ENCODE results near the gene EVA1A.

Gene EVA1A

GRCh38 chr2:75557474-75558133 lies 3.1 kb downstream of the EVA1A start:
- no peak for TF ChIP-seq CTCF (conservative IDR thresholded peaks at IDR 0.05; ENCODE audit: low read length)
- DNase-seq (ENCODE audit: low read depth): no peak
- H3K4me3 ChIP-seq (ENCODE audit: low read length): no peak overlapping the region

GRCh38 chr2:75556679-75557366 lies 3.9 kb downstream of the EVA1A start:
- no peak for DNase-seq (ENCODE audit: low read depth)
- no peak for TF ChIP-seq CTCF (conservative IDR thresholded peaks at IDR 0.05; ENCODE audit: low read length)
- H3K4me3 ChIP-seq (ENCODE audit: low read length): no peak overlapping the region

- no peak for DNase-seq (ENCODE audit: low read depth)
- no peak overlapping the region for H3K4me3 ChIP-seq (ENCODE audit: low read length)
- no peak for TF ChIP-seq CTCF (conservative IDR thresholded peaks at IDR 0.05; ENCODE audit: low read length)
Observed at GRCh38 chr2:75555701-75556100, 5.0 kb downstream of the EVA1A start.

GRCh38 chr2:75553935-75554531 lies 6.7 kb downstream of the EVA1A start:
- TF ChIP-seq CTCF (conservative IDR thresholded peaks at IDR 0.05; ENCODE audit: low read length): no peak
- no peak overlapping the region for H3K4me3 ChIP-seq (ENCODE audit: low read length)
- no peak for DNase-seq (ENCODE audit: low read depth)

- TF ChIP-seq CTCF (conservative IDR thresholded peaks at IDR 0.05; ENCODE audit: low read length): no peak
- DNase-seq (ENCODE audit: low read depth): no peak
Observed at GRCh38 chr2:75552222-75552621, 8.5 kb downstream of the EVA1A start.

GRCh38 chr2:75551434-75551833 lies 9.3 kb downstream of the EVA1A start:
- DNase-seq (ENCODE audit: low read depth): no peak
- no peak for TF ChIP-seq CTCF (conservative IDR thresholded peaks at IDR 0.05; ENCODE audit: low read length)
- no peak overlapping the region for H3K4me3 ChIP-seq (ENCODE audit: low read length)

More at GRCh38 chr2:75552222-75552621, 8.5 kb downstream of the EVA1A start:
- H3K4me3 ChIP-seq (ENCODE audit: low read length): no peak overlapping the region
